Mucosa of descending colon (tissue), 3 donors: Measurements from ENCODE around the gene PEDS1. TPM values are rescaled to one million over a fixed set of nuclear protein-coding genes. Genes with fewer than 3 reads are reported as not detected.
"Not testable (repeated sequence)": the region's sequence is repeated elsewhere in the genome, so short reads cannot be mapped to it uniquely, and the experiment has no call there.

Experiments
- ATAC-seq: fragments of 200-7000 bp; cut with Tn5 transposase; one replicate; pipeline ENCODE4 v1.9.1; 2020; ENCODE audit warnings: mild to moderate bottlenecking, moderate library complexity
- DNase-seq, 3 donors: peaks; one replicate each; pipeline ENCODE4 v3.0.0-alpha.2; 2020
- H3K36me3 ChIP-seq: fragments of 200-600 bp; one replicate; pipeline ENCODE4 v1.8.0; 2021; ENCODE audit warnings: low read depth, mild to moderate bottlenecking
- H3K4me1 ChIP-seq: fragments of 200-600 bp; one replicate; pipeline ENCODE4 v1.8.0; 2021; ENCODE audit warnings: low read depth, mild to moderate bottlenecking
- H3K4me3 ChIP-seq: fragments of 200-600 bp; one replicate; pipeline ENCODE4 v1.8.0; 2021; ENCODE audit warnings: mild to moderate bottlenecking
- H3K9me3 ChIP-seq: fragments of 200-600 bp; one replicate; pipeline ENCODE4 v1.8.0; 2021; ENCODE audit warnings: mild to moderate bottlenecking
- intact Hi-C, 2 donors: fragments of 100-400 bp; cut with DNase I in 1 of 2; cut with micrococcal nuclease in 1 of 2; formaldehyde crosslinking; loops; one replicate each; pipeline versions ENCODE4 v1.11.0 to v1.11.1; 2022; cut with DNase I, micrococcal nuclease
- total RNA-seq, 3 donors: library from RNA; stranded (reverse); fragmentation: NEBNext Ultra II Directional in 2 of 3; extraction: Animal tissue kit (Norgen Biotek cat#: 25700) in 2 of 3; gene quantifications; one replicate each; pipeline versions ENCODE4 v1.2.1 to v1.2.4, GENCODE V29; 2021 to 2023
- TF ChIP-seq, protein P1 (sequence below): fragments of 200-600 bp; IDR thresholded peaks from one replicate; pipeline ENCODE4 v1.8.0; 2022; ENCODE audit warnings: antibody characterized with exemption, mild to moderate bottlenecking
- donor health status: DM: no; HTN: no; CAD: no; lungs with moderate emphysema.
- donor health status: DM: no; HTN: no; CAD: no.
- donor health status: DM: no; HTN: yes; CAD: no.

PEDS1 gene
- total RNA-seq, 3 donors from 2014 or later = 21.2 to 34.3 (median 23.3) TPM

DNA sequence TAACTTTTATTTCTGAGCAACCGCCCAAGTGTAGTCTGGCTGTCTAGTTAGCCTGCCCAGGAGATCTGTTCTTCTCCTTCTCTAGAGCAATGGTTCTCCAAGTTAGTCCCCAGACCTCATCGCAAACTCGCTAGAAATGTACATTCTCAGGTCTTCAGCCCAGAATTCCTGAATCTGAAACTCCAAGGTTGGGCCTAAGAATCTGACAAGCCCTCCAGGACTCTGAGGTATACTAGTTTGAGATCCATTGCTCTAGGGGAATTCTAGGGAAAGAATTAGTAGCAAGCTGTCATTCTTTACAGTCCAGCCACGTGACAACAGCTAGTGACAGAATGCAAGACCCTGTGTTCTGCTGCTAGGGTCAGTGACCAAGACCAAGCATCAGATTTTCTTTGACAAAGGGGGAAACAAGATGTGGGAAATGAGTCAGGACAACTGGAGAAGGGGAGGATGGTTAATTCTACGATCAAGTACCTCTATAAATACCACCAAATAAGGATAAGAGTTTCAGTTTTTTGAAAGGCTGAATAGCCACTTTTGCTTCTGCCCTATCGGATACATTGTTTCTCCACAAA, 46.4 kb downstream of the PEDS1 start:
- Histone ChIP-seq H3K36me3 (no peaks in the 10 kb centered on the region), H3K4me1 (peaks cover 50% of the 10 kb centered on the region), H3K4me3 (no peak overlapping the region), H3K9me3 (no peaks in the 10 kb centered on the region)
- intact Hi-C loops = no loop called here
- TF ChIP-seq, protein P1, sequence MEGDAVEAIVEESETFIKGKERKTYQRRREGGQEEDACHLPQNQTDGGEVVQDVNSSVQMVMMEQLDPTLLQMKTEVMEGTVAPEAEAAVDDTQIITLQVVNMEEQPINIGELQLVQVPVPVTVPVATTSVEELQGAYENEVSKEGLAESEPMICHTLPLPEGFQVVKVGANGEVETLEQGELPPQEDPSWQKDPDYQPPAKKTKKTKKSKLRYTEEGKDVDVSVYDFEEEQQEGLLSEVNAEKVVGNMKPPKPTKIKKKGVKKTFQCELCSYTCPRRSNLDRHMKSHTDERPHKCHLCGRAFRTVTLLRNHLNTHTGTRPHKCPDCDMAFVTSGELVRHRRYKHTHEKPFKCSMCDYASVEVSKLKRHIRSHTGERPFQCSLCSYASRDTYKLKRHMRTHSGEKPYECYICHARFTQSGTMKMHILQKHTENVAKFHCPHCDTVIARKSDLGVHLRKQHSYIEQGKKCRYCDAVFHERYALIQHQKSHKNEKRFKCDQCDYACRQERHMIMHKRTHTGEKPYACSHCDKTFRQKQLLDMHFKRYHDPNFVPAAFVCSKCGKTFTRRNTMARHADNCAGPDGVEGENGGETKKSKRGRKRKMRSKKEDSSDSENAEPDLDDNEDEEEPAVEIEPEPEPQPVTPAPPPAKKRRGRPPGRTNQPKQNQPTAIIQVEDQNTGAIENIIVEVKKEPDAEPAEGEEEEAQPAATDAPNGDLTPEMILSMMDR = no peak
- no peak for ATAC-seq
- no peak for DNase-seq

DNA sequence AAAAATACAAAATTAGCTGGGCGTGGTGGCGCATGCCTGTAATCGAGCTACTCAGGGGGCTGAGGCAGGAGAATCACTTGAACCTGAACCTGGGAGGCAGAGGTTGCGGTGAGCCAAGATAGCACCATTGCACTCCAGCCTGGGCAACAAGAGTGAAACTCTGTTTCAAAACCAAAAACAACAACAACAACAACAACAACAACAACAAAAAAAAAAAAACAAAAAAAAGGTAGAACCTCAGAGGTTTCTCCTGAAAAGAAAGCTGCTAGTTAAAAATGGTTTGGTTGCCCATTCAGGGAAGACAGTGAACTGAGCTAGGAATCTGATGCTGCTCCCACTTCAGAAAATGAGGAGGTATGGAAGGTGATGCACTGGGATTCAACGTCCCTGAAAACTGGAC, 46.9 kb downstream of the PEDS1 start:
- ATAC-seq, intact Hi-C loops: not testable (repeated sequence)

More for the DNA sequence above, 46.9 kb downstream of the PEDS1 start:
- H3K9me3 ChIP-seq, H3K4me3 ChIP-seq, DNase-seq, H3K36me3 ChIP-seq: not testable (repeated sequence)
- peaks cover 49% of the 10 kb centered on the region for H3K4me1 ChIP-seq

Other genes starting within 250 kb of the PEDS1 start
- gene SPATA2, start 238.2 kb downstream of the PEDS1 start, total RNA-seq = 10 to 100 TPM; 16.2 to 24.1 (median 20.2) TPM
- 10 to 100 TPM; 81.3 to 89.0 (median 88.2) TPM for gene RNF114, start 217.3 kb downstream of the PEDS1 start, total RNA-seq
- gene SNAI1, start 170.7 kb downstream of the PEDS1 start, total RNA-seq = 1 to 10 TPM in 1 of 3 donors, under 1 TPM in 2; 0.78 to 4.5 (median 0.96) TPM
- gene UBE2V1, start 40.6 kb downstream of the PEDS1 start, total RNA-seq = 10 to 100 TPM; 90.1 to 94.4 (median 94.1) TPM
- 10 to 100 TPM; 20.2 to 86.7 (median 41.3) TPM for gene CEBPB, start 37.1 kb upstream of the PEDS1 start, total RNA-seq